Measurements from ENCODE around the gene SH3GL3. TPM values are rescaled to one million over a fixed set of nuclear protein-coding genes. Genes with fewer than 3 reads are reported as not detected.

The SH3GL3 gene
- total RNA-seq, 2 donors from 2014 or later, result 3.5 to 3.8 TPM

DNA sequence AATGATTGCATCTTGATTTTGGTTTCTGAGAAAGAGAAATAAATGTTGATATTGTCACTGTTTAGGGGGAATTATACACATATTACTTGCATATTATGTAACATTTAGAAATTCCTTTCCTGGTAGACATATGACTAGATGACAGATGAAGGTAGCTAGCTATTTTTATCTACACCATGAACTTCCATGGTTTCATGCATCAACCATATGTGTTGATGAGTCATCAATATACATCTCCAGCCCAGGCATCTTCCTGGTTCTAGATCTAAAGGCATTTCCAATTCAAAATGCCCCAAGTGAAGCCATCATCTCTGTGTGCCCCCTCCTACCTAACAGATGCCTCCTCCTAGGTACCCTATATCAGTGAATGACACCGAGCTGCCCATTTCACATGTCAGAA lies 197.3 kb downstream of the SH3GL3 start:
- Mint-ChIP-seq H3K27ac (no peak overlapping the region), H3K9me3 (peaks cover 4% of the 10 kb centered on the region), H3K36me3 (ENCODE audit: low read depth) (no peaks in the 10 kb centered on the region), H3K4me3 (no peak overlapping the region), H3K27me3 (ENCODE audit: insufficient read depth) (peaks cover 26% of the 10 kb centered on the region), H3K4me1 (no peaks in the 10 kb centered on the region)
- no peaks in the 10 kb centered on the region for H3K4me1 ChIP-seq (ENCODE audit: control insufficient read depth, insufficient read depth, low read length)
- DNase-seq, result no peak
- H3K4me3 ChIP-seq (ENCODE audit: low read length), result no peak overlapping the region
- peaks cover 5% of the 10 kb centered on the region for H3K9me3 ChIP-seq (ENCODE audit: control insufficient read depth, low read length)
- no peak overlapping the region for H3K9ac ChIP-seq (ENCODE audit: extremely low read depth, low read length, poor library complexity, severe bottlenecking)
- no peaks in the 10 kb centered on the region for H3K36me3 ChIP-seq (ENCODE audit: control insufficient read depth, insufficient read depth, low read length)
- H3K27me3 ChIP-seq (ENCODE audit: control insufficient read depth, insufficient read depth, low read length, poor library complexity, severe bottlenecking), result peaks cover 6% of the 10 kb centered on the region
- H3K27ac ChIP-seq (ENCODE audit: low read depth, low read length), result no peak overlapping the region
- TF ChIP-seq, protein P1, sequence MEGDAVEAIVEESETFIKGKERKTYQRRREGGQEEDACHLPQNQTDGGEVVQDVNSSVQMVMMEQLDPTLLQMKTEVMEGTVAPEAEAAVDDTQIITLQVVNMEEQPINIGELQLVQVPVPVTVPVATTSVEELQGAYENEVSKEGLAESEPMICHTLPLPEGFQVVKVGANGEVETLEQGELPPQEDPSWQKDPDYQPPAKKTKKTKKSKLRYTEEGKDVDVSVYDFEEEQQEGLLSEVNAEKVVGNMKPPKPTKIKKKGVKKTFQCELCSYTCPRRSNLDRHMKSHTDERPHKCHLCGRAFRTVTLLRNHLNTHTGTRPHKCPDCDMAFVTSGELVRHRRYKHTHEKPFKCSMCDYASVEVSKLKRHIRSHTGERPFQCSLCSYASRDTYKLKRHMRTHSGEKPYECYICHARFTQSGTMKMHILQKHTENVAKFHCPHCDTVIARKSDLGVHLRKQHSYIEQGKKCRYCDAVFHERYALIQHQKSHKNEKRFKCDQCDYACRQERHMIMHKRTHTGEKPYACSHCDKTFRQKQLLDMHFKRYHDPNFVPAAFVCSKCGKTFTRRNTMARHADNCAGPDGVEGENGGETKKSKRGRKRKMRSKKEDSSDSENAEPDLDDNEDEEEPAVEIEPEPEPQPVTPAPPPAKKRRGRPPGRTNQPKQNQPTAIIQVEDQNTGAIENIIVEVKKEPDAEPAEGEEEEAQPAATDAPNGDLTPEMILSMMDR (conservative IDR thresholded peaks at IDR 0.05), result no peak
- 100% methylated on average over 1 of the region's 1 CpG for WGBS, 2 experiments (ENCODE audit: insufficient coverage in 1 of 2, insufficient read length in 1 of 2)

DNA sequence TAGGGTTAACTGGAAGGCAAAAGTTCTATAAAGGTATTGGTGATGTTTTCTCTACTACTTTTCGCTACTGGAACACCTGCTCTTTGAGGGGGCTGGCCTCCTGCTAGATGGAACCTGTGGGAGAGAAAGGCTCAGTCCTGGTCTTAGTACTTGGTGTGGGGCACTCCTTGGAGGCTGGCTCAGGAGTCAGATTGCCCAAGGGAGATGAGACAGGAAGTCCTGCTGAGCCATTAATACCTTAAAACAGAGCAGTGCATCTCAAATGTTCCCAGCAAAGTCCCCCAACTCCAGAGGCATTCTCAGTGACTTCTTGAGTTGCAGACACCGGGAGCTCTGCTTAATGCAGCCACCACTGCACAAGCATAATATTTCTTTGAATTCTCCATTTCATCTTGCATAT lies 203.7 kb downstream of the SH3GL3 start:
- H3K27me3 ChIP-seq (ENCODE audit: control insufficient read depth, insufficient read depth, low read length, poor library complexity, severe bottlenecking), result peaks cover 39% of the 10 kb centered on the region
- no peaks in the 10 kb centered on the region for H3K9me3 ChIP-seq (ENCODE audit: control insufficient read depth, low read length)
- no peak overlapping the region for H3K27ac ChIP-seq (ENCODE audit: low read depth, low read length)
- 93% methylated on average over 2 of the region's 2 CpGs; no CpG with 5 or more reads in 1 of the 2 experiments for WGBS, 2 experiments (ENCODE audit: insufficient coverage in 1 of 2, insufficient read length in 1 of 2)
- no peaks in the 10 kb centered on the region for H3K4me1 Mint-ChIP-seq
- H3K9ac ChIP-seq (ENCODE audit: extremely low read depth, low read length, poor library complexity, severe bottlenecking), result no peak overlapping the region
- TF ChIP-seq, protein P1 (conservative IDR thresholded peaks at IDR 0.05), result no peak
- no peaks in the 10 kb centered on the region for H3K36me3 Mint-ChIP-seq (ENCODE audit: low read depth)
- no peaks in the 10 kb centered on the region for H3K4me1 ChIP-seq (ENCODE audit: control insufficient read depth, insufficient read depth, low read length)
- no peak overlapping the region for H3K4me3 ChIP-seq (ENCODE audit: low read length)
- peaks cover 53% of the 10 kb centered on the region for H3K27me3 Mint-ChIP-seq (ENCODE audit: insufficient read depth)
- H3K27ac Mint-ChIP-seq, result no peak overlapping the region
- no peaks in the 10 kb centered on the region for H3K36me3 ChIP-seq (ENCODE audit: control insufficient read depth, insufficient read depth, low read length)
- H3K9me3 Mint-ChIP-seq, result no peaks in the 10 kb centered on the region
- no peak for DNase-seq
- no peak overlapping the region for H3K4me3 Mint-ChIP-seq

DNA sequence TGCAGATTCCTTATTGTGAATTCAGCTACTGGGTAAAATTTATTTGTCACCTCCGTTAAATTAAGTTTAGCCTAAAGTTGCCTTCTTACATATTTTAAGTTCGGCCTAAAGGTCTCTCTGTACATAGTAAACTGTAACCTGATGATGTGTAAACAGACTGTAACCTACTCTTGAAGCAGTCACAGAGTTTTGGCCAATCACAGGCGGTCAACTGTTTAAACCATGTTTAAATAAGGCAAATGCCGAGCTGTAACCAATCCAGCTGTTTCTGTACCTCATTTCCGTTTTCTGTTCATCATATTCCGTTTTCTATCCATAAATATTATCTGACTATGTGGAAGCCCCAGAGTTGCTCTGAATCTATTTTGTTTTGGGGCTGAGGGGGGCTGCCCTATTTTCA lies 204.4 kb downstream of the SH3GL3 start:
- H3K27ac ChIP-seq (ENCODE audit: low read depth, low read length), result no peak overlapping the region
- Mint-ChIP-seq H3K4me3 (no peak overlapping the region), H3K27ac (no peak overlapping the region), H3K36me3 (ENCODE audit: low read depth) (no peaks in the 10 kb centered on the region), H3K27me3 (ENCODE audit: insufficient read depth) (peaks cover 60% of the 10 kb centered on the region), H3K4me1 (no peaks in the 10 kb centered on the region), H3K9me3 (no peaks in the 10 kb centered on the region)
- no peak overlapping the region for H3K9ac ChIP-seq (ENCODE audit: extremely low read depth, low read length, poor library complexity, severe bottlenecking)
- peaks cover 41% of the 10 kb centered on the region for H3K27me3 ChIP-seq (ENCODE audit: control insufficient read depth, insufficient read depth, low read length, poor library complexity, severe bottlenecking)
- no peaks in the 10 kb centered on the region for H3K36me3 ChIP-seq (ENCODE audit: control insufficient read depth, insufficient read depth, low read length)
- no peak for DNase-seq
- WGBS, 2 experiments (ENCODE audit: insufficient coverage in 1 of 2, insufficient read length in 1 of 2), result 87 to 96% methylated on average over 5 to 6 of the region's 6 CpGs
- TF ChIP-seq, protein P1 (conservative IDR thresholded peaks at IDR 0.05), result no peak
- no peaks in the 10 kb centered on the region for H3K4me1 ChIP-seq (ENCODE audit: control insufficient read depth, insufficient read depth, low read length)
- no peaks in the 10 kb centered on the region for H3K9me3 ChIP-seq (ENCODE audit: control insufficient read depth, low read length)
- no peak overlapping the region for H3K4me3 ChIP-seq (ENCODE audit: low read length)
